Stimulated activated CD8-positive, alpha-beta memory T cell treated with anti-CD3 and anti-CD28 coated beads, Interleukin-7, amount 100 ng/mL, for 1 hour (primary cell): ENCODE data around the gene ACSS2.

Experiments
- DNase-seq, 2 donors: peaks; one replicate each; pipeline ENCODE4 v3.0.0-alpha.2; 2020; ENCODE audit warnings: low read depth in 2 of 2

Gene ACSS2

GRCh38 chr20:34907616-34908469 is 31.4 kb downstream of the ACSS2 start:
- DNase-seq, result no peak

- DNase-seq, result no peak
Measured at GRCh38 chr20:34915131-34915530, 38.7 kb downstream of the ACSS2 start.

GRCh38 chr20:34915749-34916455 is 39.5 kb downstream of the ACSS2 start:
- DNase-seq, result no peak

- DNase-seq, result no peak
Measured at GRCh38 chr20:34916774-34917354, 40.5 kb downstream of the ACSS2 start.

GRCh38 chr20:34920055-34920454 is 43.6 kb downstream of the ACSS2 start:
- DNase-seq, result no peak

GRCh38 chr20:34921436-34921835 is 45.0 kb downstream of the ACSS2 start:
- no peak for DNase-seq

- DNase-seq, result no peak
Measured at GRCh38 chr20:34922654-34923381, 46.4 kb downstream of the ACSS2 start.

- DNase-seq, result no peak
Measured at GRCh38 chr20:34923414-34923813, 47.0 kb downstream of the ACSS2 start.

GRCh38 chr20:34925341-34925740 is 48.9 kb downstream of the ACSS2 start:
- no peak for DNase-seq

GRCh38 chr20:34925981-34926380 is 49.6 kb downstream of the ACSS2 start:
- no peak for DNase-seq

GRCh38 chr20:34926581-34926980 is 50.2 kb downstream of the ACSS2 start:
- no peak for DNase-seq

- no peak for DNase-seq
Measured at GRCh38 chr20:34927736-34928135, 51.3 kb downstream of the ACSS2 start.

GRCh38 chr20:34928411-34928810 is 52.0 kb downstream of the ACSS2 start:
- no peak for DNase-seq

- no peak for DNase-seq
Measured at GRCh38 chr20:34931771-34932170, 55.4 kb downstream of the ACSS2 start.

GRCh38 chr20:34938466-34939163 is 62.2 kb downstream of the ACSS2 start:
- no peak for DNase-seq

- DNase-seq, result no peak
Measured at GRCh38 chr20:34940081-34940481, 63.7 kb downstream of the ACSS2 start.

GRCh38 chr20:34941226-34941625 is 64.8 kb downstream of the ACSS2 start:
- DNase-seq, result no peak

GRCh38 chr20:34942301-34942700 is 65.9 kb downstream of the ACSS2 start:
- DNase-seq, result no peak

- DNase-seq, result no peak
Measured at GRCh38 chr20:34943808-34944567, 67.6 kb downstream of the ACSS2 start.

- no peak for DNase-seq
Measured at GRCh38 chr20:34945315-34946077, 69.1 kb downstream of the ACSS2 start.
